ENCODE results near the gene DOCK4. TPM values are rescaled to one million over a fixed set of nuclear protein-coding genes. Genes with fewer than 3 reads are reported as not detected.

Gene DOCK4
- total and polyA plus RNA-seq, 4 donors: 7.2 to 48.9 (median 12.8) TPM

GRCh38 chr7:111690364-111691111 is 515.7 kb downstream of the DOCK4 start:
- no peaks in the 10 kb centered on the region for H3K36me3 ChIP-seq (ENCODE audit: control insufficient read depth in 4 of 4, insufficient read depth in 3 of 4, low read depth in 1 of 4, low read length in 3 of 4)
- H3K27ac ChIP-seq (ENCODE audit: low read depth in 1 of 2, low read length in 2 of 2): no peak overlapping the region
- H3K27me3 ChIP-seq (ENCODE audit: control insufficient read depth in 4 of 4, insufficient read depth in 4 of 4, low read length in 3 of 4): no peaks in the 10 kb centered on the region
- no peaks in the 10 kb centered on the region for H3K9me3 ChIP-seq (ENCODE audit: control insufficient read depth in 4 of 4, low read length in 3 of 4)
- peaks cover 0 to 5% (median 0%) of the 10 kb centered on the region in 4 donors for H3K4me1 ChIP-seq (ENCODE audit: control insufficient read depth in 4 of 4, insufficient read depth in 4 of 4, low read length in 3 of 4)
- no peak for DNase-seq (ENCODE audit: low spot score)
- 73% methylated on average over 7 of the region's 7 CpGs for WGBS
- TF ChIP-seq FOXA2 (IDR thresholded peaks at IDR 0.05) (no peak), HNF4A (conservative IDR thresholded peaks at IDR 0.05) (no peak), ZBTB33 (IDR thresholded peaks at IDR 0.05) (no peak), HNF4G (IDR thresholded peaks at IDR 0.05) (no peak), TAF1 (conservative IDR thresholded peaks at IDR 0.05) (no peak), CTCF (IDR thresholded peaks at IDR 0.05; ENCODE audit: low read depth, low read length, missing input control) (no peak), SP1 (IDR thresholded peaks at IDR 0.05) (no peak), JUND (IDR thresholded peaks at IDR 0.05) (no peak), RXRA (IDR thresholded peaks at IDR 0.05) (no peak), ATF3 (IDR thresholded peaks at IDR 0.05) (no peak), FOXA1 (IDR thresholded peaks at IDR 0.05) (no peak), RAD21 (IDR thresholded peaks at IDR 0.05) (no peak), REST (IDR thresholded peaks at IDR 0.05) (no peak), NR2F2 (IDR thresholded peaks at IDR 0.05) (no peak)
- H3K4me3 ChIP-seq (ENCODE audit: low read depth in 1 of 3, low read length in 3 of 3): no peak overlapping the region
- no peak overlapping the region for H3K9ac ChIP-seq (ENCODE audit: low read depth in 1 of 2, low read length in 2 of 2)

- Histone ChIP-seq H3K36me3 (ENCODE audit: control insufficient read depth in 4 of 4, insufficient read depth in 3 of 4, low read depth in 1 of 4, low read length in 3 of 4) (no peaks in the 10 kb centered on the region), H3K4me1 (ENCODE audit: control insufficient read depth in 4 of 4, insufficient read depth in 4 of 4, low read length in 3 of 4) (no peaks in the 10 kb centered on the region), H3K27me3 (ENCODE audit: control insufficient read depth in 4 of 4, insufficient read depth in 4 of 4, low read length in 3 of 4) (no peaks in the 10 kb centered on the region), H3K9ac (ENCODE audit: low read depth in 1 of 2, low read length in 2 of 2) (no peak overlapping the region), H3K4me3 (ENCODE audit: low read depth in 1 of 3, low read length in 3 of 3) (no peak overlapping the region), H3K27ac (ENCODE audit: low read depth in 1 of 2, low read length in 2 of 2) (no peak overlapping the region), H3K9me3 (ENCODE audit: control insufficient read depth in 4 of 4, low read length in 3 of 4) (no peaks in the 10 kb centered on the region)
- DNase-seq (ENCODE audit: low spot score): no peak
- TF ChIP-seq EGR1 (IDR thresholded peaks at IDR 0.05; ENCODE audit: low read depth in 2 of 2): no peak
- no peak for TF ChIP-seq HNF4A (conservative IDR thresholded peaks at IDR 0.05)
- TF ChIP-seq JUND (IDR thresholded peaks at IDR 0.05): no peak
- TF ChIP-seq FOXA2 (IDR thresholded peaks at IDR 0.05): no peak
- TF ChIP-seq TAF1 (conservative IDR thresholded peaks at IDR 0.05): no peak
- TF ChIP-seq ZBTB33 (IDR thresholded peaks at IDR 0.05): no peak
- TF ChIP-seq FOXA1 (IDR thresholded peaks at IDR 0.05): no peak
- no peak for TF ChIP-seq RAD21 (IDR thresholded peaks at IDR 0.05)
- TF ChIP-seq YY1 (IDR thresholded peaks at IDR 0.05): no peak
- TF ChIP-seq RXRA (IDR thresholded peaks at IDR 0.05): no peak
- TF ChIP-seq ATF3 (IDR thresholded peaks at IDR 0.05): no peak
- TF ChIP-seq HNF4G (IDR thresholded peaks at IDR 0.05): no peak
Measured at GRCh38 chr7:111685349-111685748, 520.9 kb downstream of the DOCK4 start.

Data from liver (tissue), 9 donors.